MM.1S (cell line): Measurements from ENCODE around the gene PLEKHA5.

Experiments used
- CTCF ChIP-seq: fragments of 300-600 bp; sonication (generic); IDR thresholded peaks from 2 replicates; pipeline ENCODE4 v1.5.1; 2016; ENCODE audit warnings: antibody characterized with exemption, low read length, mixed read lengths
- EZH2 ChIP-seq: fragments of 300-600 bp; sonication (generic); optimal IDR thresholded peaks from 2 replicates; pipeline ENCODE3; 2017; ENCODE audit warnings: low read depth, mild to moderate bottlenecking, antibody characterized with exemption, low read length, mixed read lengths

GRCh38 chr12:19410211-19410610 lies 280.7 kb downstream of the PLEKHA5 start:
- TF ChIP-seq CTCF (no peak), EZH2 (no peak)
